CD4-positive, alpha-beta T cell treated with Interleukin-1 beta for 1 hour (primary cell): ENCODE results near the gene HAP1.
A peak's percentile ranks its signal among the peaks of the same experiment; 100 is the strongest.

Experiments used
- DNase-seq, 2 donors: peaks; one replicate each; pipeline ENCODE4 v3.0.0-alpha.2; 2020 to 2022

Gene HAP1

DNA sequence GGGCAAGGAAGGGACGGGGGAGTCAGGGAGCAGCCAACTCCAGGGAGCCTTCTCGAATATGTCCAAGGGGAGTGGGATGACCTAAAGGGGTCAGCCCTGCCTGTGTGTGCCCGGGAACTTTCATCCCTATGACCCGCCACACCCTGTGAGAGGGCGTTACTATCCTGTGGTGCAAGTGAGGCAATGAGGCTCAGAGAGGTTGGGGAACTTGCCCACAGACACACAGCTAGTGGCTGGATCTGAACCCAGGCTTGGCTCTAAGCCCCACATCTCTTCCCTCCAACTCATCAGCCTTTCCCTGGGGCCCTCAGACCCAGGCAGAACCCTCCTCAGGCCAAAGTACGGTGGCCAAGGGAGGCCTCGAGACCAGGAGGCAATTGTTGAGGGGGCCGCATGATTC is 28.9 kb upstream of the HAP1 start:
- DNase-seq: no peak

DNA sequence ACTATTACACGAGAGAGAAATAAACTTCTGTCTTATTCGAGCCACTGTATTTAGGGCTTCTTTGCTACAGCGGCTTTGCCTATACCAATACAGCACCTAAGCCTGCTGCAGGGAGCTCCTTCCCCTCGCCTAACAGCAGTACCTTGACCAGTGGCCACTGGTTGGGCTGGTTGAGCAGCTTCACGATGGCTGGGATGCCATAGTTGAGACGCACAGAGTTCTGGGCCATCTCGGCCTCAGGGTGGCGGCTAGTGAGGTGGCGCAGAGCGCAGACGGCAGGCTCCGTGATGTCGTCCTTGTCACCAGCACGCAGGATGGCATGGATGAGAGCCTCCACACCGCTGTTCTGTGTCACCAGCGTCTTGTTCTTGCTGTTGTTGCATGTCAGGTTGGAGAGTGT is 28.4 kb upstream of the HAP1 start:
- no peak for DNase-seq

DNA sequence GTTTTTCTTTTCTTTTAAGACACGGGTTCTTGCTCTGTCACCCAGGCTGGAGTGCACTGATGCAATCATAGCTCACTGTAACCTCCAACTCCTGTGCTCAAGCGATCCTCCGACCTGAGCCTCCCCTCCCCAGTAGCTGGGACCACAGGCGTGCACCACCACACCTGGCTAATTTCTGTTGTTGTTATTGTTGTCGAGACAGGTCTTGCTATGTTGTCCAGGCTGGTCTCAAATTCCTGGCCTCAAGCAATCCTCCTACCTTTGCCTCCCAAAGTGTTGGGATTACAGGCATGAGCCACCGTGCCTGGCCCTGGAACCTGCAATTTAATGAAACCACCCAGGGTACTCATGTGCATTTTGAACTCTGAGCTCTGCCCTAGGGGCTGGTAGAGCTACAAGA is 27.9 kb upstream of the HAP1 start:
- no peak for DNase-seq

DNA sequence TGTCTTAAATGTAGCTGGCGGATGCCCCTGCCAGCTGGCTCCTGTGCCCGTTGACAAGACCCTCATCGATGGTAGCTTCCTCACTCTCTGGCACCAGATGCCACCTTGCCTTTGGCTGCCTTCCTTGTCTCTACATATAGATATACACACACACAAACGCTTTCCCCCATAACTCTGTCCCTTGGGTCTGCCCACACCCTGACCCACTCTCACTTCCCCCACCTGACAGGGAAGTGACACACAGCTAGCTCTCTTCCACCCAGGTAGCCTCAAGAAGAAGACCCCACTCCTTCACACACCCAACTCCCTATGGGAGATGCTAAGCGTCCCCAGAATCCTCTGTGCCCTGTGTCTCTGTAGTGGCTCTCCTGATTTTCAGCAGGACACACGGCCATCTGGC is 26.4 kb upstream of the HAP1 start:
- peak in 1 of 2 donors; percentile 22 for DNase-seq

DNA sequence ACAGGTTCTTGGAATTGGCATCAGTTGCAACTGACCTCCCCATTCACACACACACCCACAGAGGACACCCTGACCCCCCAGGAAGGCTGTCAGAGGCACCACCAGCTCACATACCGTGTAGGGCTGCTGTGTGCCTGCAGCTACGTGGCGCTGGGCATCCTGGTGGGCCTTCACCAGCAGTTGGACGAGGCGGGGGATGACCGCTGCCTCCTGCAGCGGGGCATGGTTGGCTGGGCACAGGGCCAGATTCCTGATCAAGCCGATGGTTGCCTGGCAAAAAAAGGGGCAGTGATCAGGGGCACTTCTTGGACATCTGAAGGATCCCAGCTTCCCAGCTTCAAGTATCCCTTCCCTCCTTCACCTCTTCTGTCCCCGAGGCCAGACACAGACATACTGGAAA is 24.2 kb upstream of the HAP1 start:
- no peak for DNase-seq

DNA sequence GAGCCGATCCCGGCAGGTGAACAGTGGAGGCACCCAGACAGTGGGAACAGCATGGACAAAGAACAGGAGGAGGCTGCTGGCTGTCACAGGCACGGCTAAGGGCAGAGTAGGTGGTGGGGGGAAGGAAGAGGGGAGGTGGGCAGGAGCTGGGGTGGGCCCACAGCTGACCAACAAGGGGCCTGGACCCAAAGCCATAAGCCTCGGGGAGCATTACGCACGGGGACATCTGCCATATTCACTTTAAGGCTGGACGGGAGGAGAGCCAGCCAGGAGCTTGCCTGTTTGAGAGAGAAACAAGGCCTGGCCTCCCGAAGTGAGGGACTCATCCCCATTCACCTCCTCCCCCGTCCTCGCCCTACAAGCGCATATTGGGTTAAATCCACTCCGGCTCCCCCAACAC is 19.6 kb upstream of the HAP1 start:
- no peak for DNase-seq

DNA sequence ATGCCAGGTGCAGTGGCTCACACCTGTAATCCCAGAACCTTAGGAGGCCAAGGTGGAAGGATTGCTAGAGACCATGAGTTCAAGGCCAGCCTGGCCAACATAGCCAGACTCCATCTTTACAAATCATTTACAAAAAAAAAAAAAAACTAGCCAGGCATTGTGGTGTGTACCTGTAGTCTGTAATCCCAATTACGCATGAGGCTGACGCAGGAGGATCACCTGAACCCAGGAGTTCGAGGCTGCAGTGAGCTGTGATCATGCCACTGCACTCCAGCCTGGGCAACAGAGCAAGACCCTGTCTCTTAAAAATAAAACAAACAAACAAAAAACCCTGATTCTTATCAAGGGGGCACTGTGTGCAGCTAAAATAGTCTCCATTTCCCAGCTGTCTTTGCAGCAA is 16.8 kb upstream of the HAP1 start:
- DNase-seq: no peak

DNA sequence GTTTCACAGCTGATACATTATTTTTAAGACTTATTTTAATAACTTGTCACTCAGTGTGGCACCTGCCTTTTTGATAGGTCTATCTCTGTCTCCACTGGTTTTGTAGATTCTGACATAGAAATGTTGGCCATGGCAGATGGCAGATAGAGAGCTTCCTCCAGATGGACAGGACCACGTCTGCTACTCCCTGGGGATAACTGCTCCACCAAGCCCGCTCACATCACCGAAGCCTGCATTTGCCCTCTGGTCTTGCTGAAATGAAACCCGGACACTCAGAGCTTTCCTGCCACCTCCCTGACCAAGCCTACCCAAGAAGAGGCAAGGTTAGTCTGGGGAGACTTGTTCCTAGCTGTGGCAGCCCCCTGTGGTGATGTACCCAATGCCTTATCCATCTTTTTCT is 16.4 kb upstream of the HAP1 start:
- DNase-seq: no peak

DNA sequence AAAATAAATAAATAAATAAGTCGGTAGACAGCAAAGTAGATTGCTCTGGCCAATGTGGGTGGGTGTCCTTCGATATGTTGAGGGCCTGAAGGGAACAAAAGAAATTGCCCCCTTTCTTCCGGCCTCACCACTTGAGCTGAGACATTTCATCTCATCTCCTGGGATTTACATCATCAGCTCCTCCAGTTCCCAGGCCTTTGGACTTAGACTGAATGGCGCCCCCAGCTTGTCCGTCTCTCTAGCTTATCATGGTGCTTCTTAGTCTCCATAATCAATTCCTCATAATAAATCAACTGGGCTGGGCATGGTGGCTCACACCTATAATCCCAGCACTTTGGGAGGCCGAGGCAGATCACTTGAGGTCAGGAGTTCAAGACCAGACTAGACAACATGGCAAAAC is 13.8 kb upstream of the HAP1 start:
- DNase-seq: no peak

DNA sequence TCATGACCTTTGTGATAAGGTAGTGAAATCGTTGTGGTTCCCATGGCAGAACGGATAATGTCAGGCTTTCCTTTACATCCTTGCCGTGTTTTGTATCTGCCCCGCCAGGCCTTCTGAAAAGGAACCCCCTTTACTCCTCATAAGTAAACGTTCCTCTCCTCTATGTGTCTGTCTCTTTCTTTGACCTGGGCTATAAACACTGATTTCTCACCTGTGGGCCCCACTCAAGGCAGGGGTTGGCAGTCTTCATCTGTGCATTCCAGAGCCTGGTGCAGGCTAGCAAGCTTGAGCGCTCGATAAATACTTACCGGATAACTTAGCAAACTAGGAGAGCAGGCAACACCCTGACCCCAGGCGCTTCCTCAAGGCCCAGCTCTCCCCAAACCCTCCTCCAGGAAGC is 7.3 kb upstream of the HAP1 start:
- DNase-seq: no peak

DNA sequence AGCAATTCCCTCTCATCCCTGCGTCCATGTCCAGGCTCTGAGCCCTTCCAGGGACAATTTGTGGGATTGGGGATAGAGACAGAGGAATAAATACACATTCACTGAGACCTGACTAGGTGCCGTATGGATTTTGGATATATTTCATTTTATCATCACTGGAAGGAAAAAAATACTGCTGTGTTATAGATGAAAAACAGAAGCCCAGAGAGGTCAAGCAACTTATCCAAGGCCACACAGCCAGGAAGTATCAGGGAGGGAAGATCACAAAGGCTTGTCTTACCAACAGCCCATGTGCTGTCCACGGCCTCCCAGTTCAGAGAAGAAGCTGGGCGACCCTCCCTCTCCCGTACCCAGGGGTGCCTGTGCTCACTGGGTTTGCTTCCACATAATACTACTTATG is 6.1 kb upstream of the HAP1 start:
- DNase-seq: no peak

DNA sequence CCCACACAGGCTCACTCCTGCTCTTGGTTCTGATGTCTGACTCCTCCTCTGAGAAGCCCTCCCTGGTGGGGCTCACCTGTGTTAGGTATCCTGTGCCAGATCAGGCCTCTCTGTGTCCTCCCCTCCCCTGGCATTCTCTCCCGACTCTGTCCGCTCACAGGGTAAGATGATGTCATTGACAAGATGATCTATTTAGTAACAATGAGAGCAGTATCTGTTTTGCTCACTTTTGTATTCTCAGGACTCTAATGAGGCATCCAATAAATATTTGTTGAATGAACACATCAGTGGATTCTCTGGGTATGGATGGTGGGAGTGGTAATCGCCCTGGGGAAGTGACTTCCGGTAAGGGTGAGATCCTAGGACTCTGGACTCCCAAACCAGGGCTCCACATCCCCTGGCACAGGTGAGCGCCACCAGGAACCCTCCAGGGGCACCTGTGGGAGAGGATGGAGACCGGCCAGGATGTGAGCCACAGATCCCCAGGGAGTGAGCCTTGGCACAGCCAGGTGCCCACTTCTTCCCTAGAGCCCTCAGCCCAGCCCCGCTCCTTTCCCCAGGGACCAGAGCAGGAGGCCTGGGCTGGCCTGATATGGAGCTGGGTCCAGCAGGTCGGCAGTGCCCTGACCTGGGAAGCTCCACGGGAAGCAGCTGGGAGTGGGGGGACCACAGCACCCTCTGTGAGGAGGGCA is 5.4 kb upstream of the HAP1 start:
- DNase-seq: no peak

DNA sequence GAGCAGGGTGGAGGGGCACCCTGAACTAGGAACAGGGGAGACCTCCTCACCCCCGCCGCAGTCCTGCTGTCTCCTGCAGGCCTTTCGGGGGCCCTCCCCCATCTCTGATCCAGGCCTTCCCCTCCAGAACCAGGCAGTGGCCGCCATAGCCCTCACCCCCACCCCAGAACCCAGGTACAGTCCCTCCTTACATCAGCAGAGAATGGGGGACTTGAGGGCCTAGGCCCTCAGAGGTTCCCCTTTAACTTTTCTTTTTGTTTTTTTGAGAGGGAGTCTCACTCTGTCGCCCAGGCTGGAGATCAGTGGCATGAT is 4.3 kb upstream of the HAP1 start:
- no peak for DNase-seq

DNA sequence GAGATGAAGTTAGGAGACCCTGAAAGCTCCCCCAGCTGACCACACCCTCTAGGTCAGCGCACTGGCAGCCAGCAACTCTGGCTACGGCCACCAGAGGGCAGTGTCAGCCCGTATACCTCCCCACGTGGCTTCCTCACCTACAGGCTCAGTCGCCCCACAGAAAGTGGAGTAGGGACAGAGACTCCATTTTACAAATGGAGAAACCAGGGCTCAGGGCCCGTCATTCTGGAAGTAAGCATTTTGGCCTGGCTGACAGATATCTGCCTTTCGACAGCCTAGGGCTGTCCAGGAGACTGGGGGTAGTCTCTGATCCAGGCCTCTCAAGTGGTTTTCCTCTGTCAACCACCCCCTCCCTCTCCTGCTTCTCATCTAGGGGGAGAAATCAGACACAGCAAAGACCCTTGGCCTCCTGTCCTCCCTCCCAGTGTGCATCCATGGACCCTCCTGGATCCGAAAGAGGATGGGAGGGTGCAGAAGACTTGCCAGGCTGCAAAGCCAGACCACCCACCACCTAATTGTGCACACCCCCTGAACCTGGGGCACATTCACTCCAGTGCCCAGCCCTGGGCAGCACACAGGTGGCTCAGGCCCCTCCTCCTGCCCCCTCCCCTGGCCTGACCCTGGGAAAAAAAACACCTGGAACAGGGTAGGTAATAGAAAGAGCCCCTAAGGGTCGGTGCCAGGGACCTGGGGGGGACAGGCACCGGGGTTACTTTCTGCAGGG is 3.8 kb upstream of the HAP1 start:
- peak; percentile 81 for DNase-seq

DNA sequence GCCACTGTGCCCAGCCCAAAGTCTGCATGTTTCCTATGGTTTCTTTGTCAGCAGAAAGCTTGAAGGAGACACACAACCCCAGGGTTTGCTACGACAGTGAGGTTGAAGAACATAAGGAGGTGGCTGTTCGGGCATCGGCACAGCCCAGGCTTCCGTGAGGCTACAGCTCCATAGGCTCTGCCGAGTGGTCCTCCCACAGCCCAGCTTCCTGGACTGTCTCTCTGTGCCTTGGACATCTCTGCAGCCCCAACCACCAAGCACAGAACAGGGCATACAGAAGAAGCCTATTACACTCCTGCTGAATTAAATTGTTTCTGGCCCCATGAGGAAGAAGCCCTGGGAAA is 3.2 kb upstream of the HAP1 start:
- DNase-seq: no peak

DNA sequence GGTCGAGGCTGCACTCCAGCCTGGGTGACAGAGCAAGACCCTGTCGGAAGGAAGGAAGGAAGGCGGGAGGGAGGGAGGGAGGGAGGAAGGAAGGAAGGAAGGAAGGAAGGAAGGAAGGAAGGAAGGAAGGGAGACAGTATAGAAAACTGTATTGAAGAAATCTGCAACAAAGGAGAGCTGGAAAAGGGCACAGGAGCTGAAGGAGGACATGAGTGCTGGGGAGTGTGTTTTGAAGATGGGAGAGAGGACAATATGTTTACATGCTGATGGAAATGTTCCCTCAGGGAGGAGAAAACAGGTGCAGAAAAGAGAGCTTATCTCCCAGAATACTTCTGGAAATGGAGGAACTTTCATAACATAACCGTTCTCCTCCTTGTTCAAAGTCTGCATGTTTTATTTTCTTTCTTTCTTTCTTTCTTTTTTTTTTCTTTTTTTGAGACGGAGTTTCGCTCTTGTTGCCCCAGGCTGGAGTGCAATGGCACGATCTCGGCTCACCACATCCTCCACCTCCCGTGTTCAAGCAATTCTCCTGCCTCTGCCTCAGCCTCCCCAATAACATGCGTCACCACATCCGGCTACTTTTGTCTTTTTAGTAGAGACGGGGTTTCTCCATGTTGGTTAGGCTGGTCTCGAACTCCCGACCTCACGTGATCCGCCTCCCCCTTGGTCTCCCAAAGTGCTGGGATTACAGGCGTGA is 2.7 kb upstream of the HAP1 start:
- no peak for DNase-seq

DNA sequence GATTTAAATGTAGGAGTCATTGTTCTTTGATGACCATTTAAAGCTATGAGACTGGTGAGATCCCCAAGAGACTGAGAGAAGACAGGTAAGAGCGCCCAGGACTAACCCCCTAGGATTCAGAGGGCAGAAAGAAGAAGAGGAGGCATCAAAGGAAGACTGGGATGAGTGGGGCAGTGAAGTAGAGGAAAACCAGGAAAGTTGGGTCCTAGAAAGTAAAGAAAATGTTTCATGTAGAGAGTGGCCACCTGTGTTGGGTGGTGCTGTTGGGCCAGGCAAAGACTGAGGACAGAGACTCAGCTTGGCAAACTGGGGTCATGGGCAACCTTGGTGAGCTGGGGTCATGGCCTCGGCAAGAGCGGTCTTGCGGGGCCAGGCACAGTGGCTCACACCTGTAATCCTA is 1.3 kb upstream of the HAP1 start:
- no peak for DNase-seq

DNA sequence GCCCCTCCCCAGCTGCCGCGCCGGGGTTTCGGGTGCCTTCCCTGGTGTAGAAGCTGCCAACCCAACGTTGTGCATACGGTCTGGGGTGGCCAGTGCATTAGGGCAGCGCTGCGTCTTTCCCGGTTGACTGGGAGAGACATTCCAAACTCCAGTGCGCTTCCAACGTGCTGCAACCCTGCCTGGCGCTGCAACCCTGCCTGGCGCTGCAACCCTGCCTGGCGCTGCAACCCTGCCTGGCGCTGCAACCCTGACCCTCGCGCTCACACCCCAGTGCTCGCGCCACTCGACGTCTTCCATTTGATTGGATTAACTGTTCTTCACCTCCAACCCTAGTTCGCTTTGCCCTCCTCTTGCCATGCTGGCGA is 488 bp upstream of the HAP1 start:
- no peak for DNase-seq

DNA sequence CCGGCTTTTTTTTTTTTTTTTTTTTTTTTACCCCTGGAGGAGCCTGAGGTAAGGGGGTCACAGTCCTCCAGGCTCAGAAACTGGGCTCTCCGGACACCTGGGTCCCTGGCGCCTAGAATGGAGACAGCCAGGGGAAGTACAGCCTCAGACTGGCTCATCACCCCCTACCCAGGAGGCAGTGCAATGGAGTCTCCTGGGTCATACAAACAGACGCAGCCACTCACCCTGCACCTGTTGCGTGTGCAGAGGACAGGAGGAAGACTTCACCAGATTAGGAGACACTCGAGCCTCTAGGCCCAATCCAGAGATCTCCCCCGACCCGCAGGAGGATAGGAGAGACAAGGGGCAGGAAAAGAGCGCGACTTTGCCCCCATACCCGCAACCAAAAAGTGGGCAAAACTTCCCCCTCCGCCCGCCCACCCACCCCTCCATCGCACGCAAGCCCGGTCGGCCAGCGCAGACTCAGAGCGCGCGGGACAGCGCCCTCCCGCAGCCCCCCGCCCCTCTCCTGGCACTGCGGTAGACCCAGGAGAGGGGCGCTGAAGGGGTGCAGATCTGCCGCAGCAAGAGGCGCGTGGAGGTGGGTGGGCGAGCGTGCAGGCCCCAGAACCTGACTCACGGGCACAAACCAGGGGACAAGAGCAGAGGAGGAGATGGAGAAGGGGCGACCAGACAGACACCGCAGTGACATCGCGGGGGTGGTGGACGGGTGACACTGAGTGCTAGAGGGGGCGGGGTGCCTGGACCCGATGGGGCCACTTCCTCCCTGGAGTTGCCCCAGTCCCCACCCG is 900 bp downstream of the HAP1 start:
- DNase-seq: no peak

DNA sequence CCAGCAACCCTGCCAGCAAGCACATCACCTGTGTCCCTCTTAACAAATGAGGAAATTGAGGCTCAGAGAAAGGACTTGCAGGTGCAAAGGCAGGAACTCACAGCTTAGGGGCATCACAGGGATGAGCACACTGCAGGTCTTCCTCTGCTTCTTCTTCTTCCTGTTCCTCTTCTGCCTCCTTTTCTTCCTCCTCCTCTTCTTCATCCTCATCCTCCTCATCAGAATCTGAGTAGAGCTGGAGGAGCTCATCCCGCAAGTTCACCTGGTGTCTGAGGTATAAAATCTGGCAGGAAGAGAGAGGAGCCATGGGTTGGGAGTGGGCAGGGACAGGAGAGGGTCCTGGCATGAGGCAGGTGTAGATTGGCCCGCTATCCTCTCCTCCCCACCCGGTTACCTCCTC is 2.6 kb downstream of the HAP1 start:
- DNase-seq: no peak

DNA sequence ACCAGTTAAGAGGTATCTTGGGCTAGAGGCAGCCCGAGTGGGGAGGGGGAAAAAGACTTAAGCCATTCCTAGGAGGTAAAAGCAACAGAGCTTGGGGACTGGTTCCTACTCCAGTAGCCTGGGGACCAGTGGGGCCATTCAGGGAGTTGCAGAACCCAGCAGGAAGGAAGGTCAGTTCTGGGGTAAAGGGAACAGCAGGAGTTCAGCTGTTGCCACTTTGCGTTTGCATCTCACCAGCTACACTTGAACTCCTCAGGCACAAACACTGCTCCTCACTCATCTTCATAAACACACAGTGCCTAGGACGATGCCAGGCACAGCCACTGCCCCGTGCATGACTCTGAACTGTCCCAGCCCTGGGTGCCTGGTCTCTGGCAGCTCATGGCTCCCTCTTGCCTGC is 4.0 kb downstream of the HAP1 start:
- DNase-seq: no peak

DNA sequence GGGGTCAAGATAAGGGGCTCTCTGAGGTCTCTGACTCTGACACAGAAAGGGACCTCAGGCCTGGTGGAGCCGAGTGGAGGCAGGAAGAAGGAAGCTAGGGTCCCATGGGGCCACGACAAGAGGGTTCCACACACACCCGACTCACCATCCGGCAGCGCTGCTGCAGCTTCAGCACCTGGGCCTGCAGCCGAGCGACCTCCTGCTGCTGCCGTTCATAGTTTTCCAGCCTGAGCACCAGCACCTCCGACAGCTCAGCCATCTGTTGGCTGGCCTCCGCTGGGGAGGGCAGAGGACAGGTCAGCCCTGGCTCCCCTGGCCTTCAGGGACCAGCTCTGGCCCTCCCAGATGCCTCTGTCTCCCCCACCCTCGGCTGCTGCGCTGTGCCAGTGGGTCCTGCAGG is 6.4 kb downstream of the HAP1 start:
- no peak for DNase-seq

DNA sequence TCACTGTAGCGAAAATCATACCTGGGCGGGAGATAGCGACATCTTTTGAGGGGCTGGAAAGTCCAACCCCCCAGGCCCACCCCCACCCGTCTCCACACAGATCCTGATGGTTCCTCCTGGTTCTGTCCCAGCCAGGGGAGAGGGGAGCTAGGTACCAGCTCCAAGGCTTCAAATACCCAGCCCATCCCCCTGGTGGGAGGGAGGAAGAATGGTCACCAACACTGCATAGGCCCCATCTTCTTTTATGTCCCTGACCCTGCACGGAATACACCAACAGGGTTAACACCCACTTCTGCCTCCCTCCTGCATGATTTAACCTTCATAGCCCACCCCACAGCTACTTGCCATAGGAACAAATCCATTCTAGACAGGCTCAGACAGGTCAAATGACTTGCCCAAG is 9.3 kb downstream of the HAP1 start:
- no peak for DNase-seq

DNA sequence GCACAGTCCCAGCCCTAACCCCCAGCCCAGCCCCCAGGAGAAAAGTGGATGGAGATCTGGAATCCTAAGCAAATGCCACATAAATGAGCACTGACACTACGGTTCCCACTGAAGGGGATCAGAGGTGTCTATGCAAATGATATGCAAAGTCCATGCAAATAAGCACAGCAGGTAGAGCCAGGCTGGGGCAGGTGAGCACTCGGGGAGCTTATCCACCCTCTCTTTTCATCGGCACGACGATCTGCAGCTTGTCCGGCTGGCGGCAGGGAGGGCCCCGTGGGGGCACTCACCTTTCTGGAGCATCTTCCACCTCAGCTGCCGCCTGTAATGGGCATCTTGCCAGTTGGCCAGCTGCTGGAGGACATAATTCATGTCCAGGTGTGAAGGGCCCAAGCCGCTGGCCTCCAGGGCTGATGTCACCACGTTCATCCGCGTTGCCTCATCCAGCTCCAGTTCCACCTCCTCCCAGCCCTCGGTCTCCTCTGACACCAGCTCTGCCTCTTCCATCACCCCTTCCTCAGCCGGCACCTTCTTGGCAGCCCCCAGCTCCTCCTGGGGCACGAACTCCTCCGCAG is 9.9 kb downstream of the HAP1 start:
- DNase-seq: no peak
